HepG2 (cell line): Measurements from ENCODE around the gene FNDC7. TPM values are rescaled to one million over a fixed set of nuclear protein-coding genes. Genes with fewer than 3 reads are reported as not detected.

ENCODE experiments used
- ATAC-seq: fragments of 200-7000 bp; cut with Tn5 transposase; 3 replicates; pipeline ENCODE4 v1.9.1; 2020; ENCODE audit warnings: mild to moderate bottlenecking, moderate library complexity
- BruUV-seq: library from RNA; stranded (reverse); fragments of 400-500 nt; replicated peaks from 2 replicates; lab custom pipeline; 2021; lab: Mats Ljungman, UMichigan
- CTCF ChIA-PET: fragments of 300-600 bp; formaldehyde crosslinking; extraction: SDS; loops from one replicate; lab custom pipeline; 2021; ENCODE audit warnings: low total read pairs, inconsistent platforms, low intra/inter-chr PET ratio; lab: Yijun Ruan, JAX
- POLR2A ChIA-PET: fragments of 350-600 bp; sonication (Branson Sonifier 250); formaldehyde crosslinking; loops from one replicate; lab custom pipeline; 2020; ENCODE audit warnings: antibody characterized with exemption, inconsistent platforms; lab: Yijun Ruan, JAX
- DNase-seq: peaks from one replicate; pipeline ENCODE4 v3.0.0-alpha.2; 2015; ENCODE audit warnings: low spot score
- FAIRE-seq: peaks from 3 replicates; lab custom pipeline; 2011; peaks lifted over from hg19 to GRCh38; lab: Jason Lieb, UNC
- H2AFZ ChIP-seq: one replicate; pipeline ENCODE4 v1.6.1; 2011; ENCODE audit warnings: low read length, inconsistent platforms
- H3K27ac ChIP-seq: fragments of 300-600 bp; 3 replicates; pipeline ENCODE4 v1.8.0; 2011; ENCODE audit warnings: mixed run types, mild to moderate bottlenecking, mixed read lengths, low read length, inconsistent platforms; ENCODE audit not compliant: insufficient read depth; ENCODE audit errors: extremely low read length
- H3K27me3 ChIP-seq, 2 experiments: fragments of 200-600 bp in 1 of 2; 2 replicates in 1 of 2; 3 replicates in 1 of 2; pipeline versions ENCODE4 v1.6.0 to v1.8.0; 2011; ENCODE audit warnings: low read length in 2 of 2, mild to moderate bottlenecking in 2 of 2, moderate library complexity in 2 of 2, inconsistent platforms in 1 of 2; ENCODE audit not compliant: insufficient read depth in 2 of 2, control insufficient read depth in 1 of 2
- H3K36me3 ChIP-seq, 2 experiments: fragments of 200-600 bp in 1 of 2; replicated peaks in 1 of 2; 2 replicates in 1 of 2; 3 replicates in 1 of 2; pipeline versions ENCODE4 v1.5.1 to v1.8.0; 2011; ENCODE audit warnings: low read length in 2 of 2, inconsistent platforms in 1 of 2; ENCODE audit not compliant: insufficient read depth in 2 of 2, control insufficient read depth in 1 of 2
- H3K4me1 ChIP-seq: 2 replicates; pipeline ENCODE4 v1.5.1; 2012; ENCODE audit warnings: low read length, inconsistent platforms; ENCODE audit not compliant: insufficient read depth
- H3K4me2 ChIP-seq: 2 replicates; pipeline ENCODE4 v1.6.0; 2011; ENCODE audit warnings: low read depth, low read length, inconsistent platforms
- H3K4me3 ChIP-seq, 3 experiments: fragments of 200-600 bp in 1 of 3; sonication (generic), shearing (Covaris generic) in 1 of 3; replicated peaks in 1 of 3; 2 replicates each; pipeline ENCODE4 v1.5.1; 2011 to 2016; ENCODE audit warnings: low read length in 3 of 3, inconsistent platforms in 2 of 3, low read depth in 2 of 3, mild to moderate bottlenecking in 2 of 3, control low read depth in 1 of 3, mixed read lengths in 1 of 3; ENCODE audit not compliant: insufficient read depth in 1 of 3
- H3K79me2 ChIP-seq: one replicate; pipeline ENCODE4 v1.6.1; 2011; ENCODE audit warnings: low read length, inconsistent platforms; ENCODE audit not compliant: insufficient read depth
- H3K9ac ChIP-seq: 2 replicates; pipeline ENCODE4 v1.6.0; 2011; ENCODE audit warnings: mild to moderate bottlenecking, low read depth, low read length, inconsistent platforms; ENCODE audit not compliant: insufficient read depth
- H3K9me3 ChIP-seq: 2 replicates; pipeline ENCODE4 v1.5.1; 2012; ENCODE audit warnings: mild to moderate bottlenecking, low read length
- H4K20me1 ChIP-seq: 2 replicates; pipeline ENCODE4 v1.6.0; 2011; ENCODE audit warnings: inconsistent platforms, mild to moderate bottlenecking, low read length, moderate library complexity; ENCODE audit not compliant: insufficient read depth
- DBP ChIP-seq: sonication (generic); formaldehyde crosslinking; IDR thresholded peaks from 2 replicates; pipeline ENCODE4 v1.4.0; 2020; ENCODE audit warnings: missing genetic modification reagents; ENCODE audit errors: not compliant biosample characterization
- PCBP2 ChIP-seq: fragments of 200-400 bp; formaldehyde crosslinking; optimal IDR thresholded peaks from 2 replicates; pipeline ENCODE3; 2018; ENCODE audit warnings: low read length, low read depth; ENCODE audit not compliant: poor library complexity, severe bottlenecking
- RXRA ChIP-seq: sonication (generic); formaldehyde crosslinking; IDR thresholded peaks from 2 replicates; pipeline ENCODE4 v1.5.1; 2020; ENCODE audit warnings: missing genetic modification reagents
- ZNF615 ChIP-seq: sonication (generic); formaldehyde crosslinking; IDR thresholded peaks from 2 replicates; pipeline ENCODE4 v1.5.0; 2020; ENCODE audit warnings: mild to moderate bottlenecking, missing genetic modification reagents, borderline replicate concordance
- ZSCAN30 ChIP-seq: sonication (generic); formaldehyde crosslinking; IDR thresholded peaks from 2 replicates; pipeline ENCODE4 v1.5.0; 2020; ENCODE audit warnings: mild to moderate bottlenecking, missing genetic modification reagents
- WGBS: methylation state at CpG from one replicate; pipeline ENCODE4 v1.1.6; 2017; ENCODE audit warnings: low lambda C conversion rate; 5-methylcytosine and 5-hydroxymethylcytosine counted together
- in situ Hi-C: cut with HindIII; loops from 2 replicates; pipeline ENCODE4 v1.10.0; 2017; ENCODE audit warnings: low pct_unique_long_range_greater_than_20kb; ENCODE audit not compliant: extremely low pct_ligation_motif_present
- intact Hi-C: fragments of 100-400 bp; cut with micrococcal nuclease; formaldehyde crosslinking; loops from one replicate; pipeline ENCODE4 v1.10.0; 2022; ENCODE audit not compliant: unreplicated experiment
- polyA plus RNA-seq, 8 experiments: library from polyadenylated mRNA; depleted of rRNA in 3 of 8; stranded (reverse) in 7 of 8; unstranded in 1 of 8; fragments of >200 nt; fragmentation: Illumina TruSeq in 4 of 8; extraction: Trizol in 4 of 8; gene quantifications; 2 replicates each; pipeline versions ENCODE4 v1.2.1 to v1.2.3, GENCODE V29; 2011 to 2016; ENCODE audit warnings: low read depth in 4 of 8, missing spikeins in 1 of 8, mixed read lengths in 1 of 8; ENCODE audit not compliant: insufficient read depth in 1 of 8
- total RNA-seq, 5 experiments: library from RNA; depleted of rRNA; stranded (reverse); fragments of >200 nt; fragmentation: Illumina TruSeq; extraction: Trizol; gene quantifications; 2 replicates each; pipeline ENCODE4 v1.2.3, GENCODE V29; 2016; ENCODE audit warnings: low read depth in 1 of 5

FNDC7 gene
- total and polyA plus RNA-seq, 2 of the 13 experiments (the other 11 are each of a cell fraction or from before 2014, with no cell fraction given): 0.03 TPM; not detected in 1

GRCh38 chr1:108747898-108748297 lies 35.2 kb downstream of the FNDC7 start (continued):
- no peak for TF ChIP-seq DBP (CRISPR knock-in tag)

GRCh38 chr1:108749081-108749480 lies 36.4 kb downstream of the FNDC7 start:
- intact Hi-C loops (no loop called here), in situ Hi-C loops (no loop called here)
- Histone ChIP-seq H3K79me2 (peaks cover 8% of the 10 kb centered on the region), H3K27me3 (no peaks in the 10 kb centered on the region), H3K4me3 (no peak overlapping the region), H4K20me1 (no peaks in the 10 kb centered on the region), H3K36me3 (peaks cover 0 to 5% of the 10 kb centered on the region in 2 experiments; a peak in 3 of 5 replicates), H2AFZ (no peak overlapping the region), H3K9me3 (no peaks in the 10 kb centered on the region), H3K4me1 (peaks cover 14% of the 10 kb centered on the region), H3K9ac (no peak overlapping the region), H3K4me2 (no peak overlapping the region), H3K27ac (no peak overlapping the region)
- ATAC-seq (no peak), FAIRE-seq (no peak), DNase-seq (no peak)
- POLR2A ChIA-PET: no interaction called here
- BruUV-seq: no TSS peak
- 87% methylated on average over 4 of the region's 4 CpGs for whole genome bisulfite sequencing
- CTCF ChIA-PET: no interaction called here
- no peak for TF ChIP-seq RXRA (CRISPR knock-in tag)

- TF ChIP-seq ZSCAN30 (CRISPR knock-in tag): no peak
- TF ChIP-seq ZNF615 (CRISPR knock-in tag): no peak
- no peak for TF ChIP-seq PCBP2
Measured at GRCh38 chr1:108750476-108751181, 37.9 kb downstream of the FNDC7 start.

More at GRCh38 chr1:108750476-108751181, 37.9 kb downstream of the FNDC7 start:
- intact Hi-C loops (no loop called here), in situ Hi-C loops (no loop called here)
- ATAC-seq (no peak), FAIRE-seq (no peak), DNase-seq (no peak)
- BruUV-seq: no TSS peak
- Histone ChIP-seq H3K9me3 (no peaks in the 10 kb centered on the region), H3K4me1 (peaks cover 14% of the 10 kb centered on the region), H3K36me3 (peaks cover 1 to 5% of the 10 kb centered on the region in 2 experiments; a peak in 3 of 5 replicates), H3K27ac (no peak overlapping the region), H3K27me3 (no peaks in the 10 kb centered on the region), H2AFZ (no peak overlapping the region), H3K4me3 (no peak overlapping the region), H3K9ac (no peak overlapping the region), H4K20me1 (no peaks in the 10 kb centered on the region), H3K4me2 (no peak overlapping the region), H3K79me2 (peaks cover 8% of the 10 kb centered on the region)
- ChIA-PET CTCF (no interaction called here), POLR2A (no interaction called here)
- 94% methylated on average over 1 of the region's 1 CpG for WGBS
